K562 (cell line): ENCODE measurements around the gene HSPA1B. TPM values are rescaled to one million over a fixed set of nuclear protein-coding genes. Genes with fewer than 3 reads are reported as not detected.
"Not testable (repeated sequence)": the region's sequence is repeated elsewhere in the genome, so short reads cannot be mapped to it uniquely, and the experiment has no call there.

Experiments used
- ATAC-seq: fragments of 200-7000 bp; cut with Tn5 transposase; 3 replicates; pipeline ENCODE4 v1.9.1; 2020; ENCODE audit warnings: moderate library complexity
- BruUV-seq: library from RNA; stranded (reverse); fragments of 400-500 nt; replicated peaks from 2 replicates; lab custom pipeline; 2021; lab: Mats Ljungman, UMichigan
- CTCF ChIA-PET: fragments of 300-600 bp; formaldehyde crosslinking; extraction: SDS; loops from one replicate; lab custom pipeline; 2021; ENCODE audit warnings: low intra/inter-chr PET ratio; lab: Yijun Ruan, JAX
- POLR2A ChIA-PET: fragments of 300-600, 350-650 bp; sonication (Branson Sonifier 250); formaldehyde crosslinking; extraction: SDS; loops from one replicate; lab custom pipeline; 2021; ENCODE audit warnings: antibody characterized with exemption, inconsistent platforms; lab: Yijun Ruan, JAX
- DNase-seq, 4 experiments: peaks; one replicate each; pipeline versions ENCODE4 v3.0.0 to v3.0.0-alpha.2; 2011 to 2018; ENCODE audit warnings: low spot score in 3 of 4, mixed read lengths in 3 of 4; ENCODE audit errors: extremely low read depth in 1 of 4
- FAIRE-seq: peaks from 2 replicates; lab custom pipeline; 2011; peaks lifted over from hg19 to GRCh38; lab: Jason Lieb, UNC
- H2AFZ ChIP-seq: 2 replicates; pipeline ENCODE4 v1.6.0; 2011; ENCODE audit warnings: low read depth, low read length, control low read depth, inconsistent platforms
- H3K27ac ChIP-seq: fragments of 200-600 bp; 3 replicates; pipeline ENCODE4 v1.8.0; 2011; ENCODE audit warnings: low read depth, mild to moderate bottlenecking, control low read depth, inconsistent platforms, low read length, moderate library complexity, mixed read lengths; ENCODE audit errors: extremely low read depth
- H3K27me3 ChIP-seq, 2 experiments: fragments of 300-600 bp in 1 of 2; 2 replicates in 1 of 2; 3 replicates in 1 of 2; pipeline versions ENCODE4 v1.6.0 to v1.8.0; 2011; ENCODE audit warnings: inconsistent platforms in 2 of 2, low read length in 2 of 2, mild to moderate bottlenecking in 1 of 2, mixed read lengths in 1 of 2, moderate library complexity in 1 of 2; ENCODE audit not compliant: control insufficient read depth in 2 of 2, insufficient read depth in 2 of 2
- H3K36me3 ChIP-seq: fragments of 300-600 bp; 3 replicates; pipeline ENCODE4 v1.8.0; 2011; ENCODE audit warnings: mild to moderate bottlenecking, low read length, inconsistent platforms; ENCODE audit not compliant: control insufficient read depth, insufficient read depth
- H3K4me1 ChIP-seq, 2 experiments: fragments of 200-600 bp in 1 of 2; replicated peaks in 1 of 2; 2 replicates in 1 of 2; 3 replicates in 1 of 2; pipeline versions ENCODE4 v1.5.1 to v1.8.0; 2011; ENCODE audit warnings: inconsistent platforms in 2 of 2, low read length in 2 of 2, mild to moderate bottlenecking in 1 of 2, mixed read lengths in 1 of 2, moderate library complexity in 1 of 2; ENCODE audit not compliant: control insufficient read depth in 2 of 2, insufficient read depth in 2 of 2
- H3K4me2 ChIP-seq: 2 replicates; pipeline ENCODE4 v1.6.1; 2011; ENCODE audit warnings: low read length, control low read depth, inconsistent platforms, mixed read lengths; ENCODE audit not compliant: insufficient read depth
- H3K4me3 ChIP-seq: fragments of 200-600 bp; sonication (generic), shearing (Covaris generic); 2 replicates; pipeline ENCODE4 v1.5.1; 2016; ENCODE audit warnings: control low read depth, inconsistent platforms
- H3K79me2 ChIP-seq: fragments of 200-600 bp; 3 replicates; pipeline ENCODE4 v1.8.0; 2011; ENCODE audit warnings: low read length, inconsistent platforms; ENCODE audit not compliant: control insufficient read depth, insufficient read depth
- H3K9ac ChIP-seq, 2 experiments: 2 replicates each; pipeline versions ENCODE4 v1.6.0 to v1.6.1; 2011; ENCODE audit warnings: low read depth in 2 of 2, low read length in 2 of 2, control low read depth in 1 of 2, inconsistent platforms in 1 of 2, mild to moderate bottlenecking in 1 of 2, mixed read lengths in 1 of 2; ENCODE audit not compliant: insufficient read depth in 1 of 2
- H3K9me1 ChIP-seq: one replicate; pipeline ENCODE4 v1.6.0; 2011; ENCODE audit warnings: inconsistent platforms, mild to moderate bottlenecking, low read length, moderate library complexity; ENCODE audit not compliant: control insufficient read depth, insufficient read depth
- H3K9me3 ChIP-seq: replicated peaks from 2 replicates; pipeline ENCODE4 v1.5.1; 2011; ENCODE audit warnings: low read depth, low read length, inconsistent platforms; ENCODE audit not compliant: control insufficient read depth, insufficient read depth
- H4K20me1 ChIP-seq: replicated peaks from 2 replicates; pipeline ENCODE4 v1.6.1; 2011; ENCODE audit warnings: low read length, inconsistent platforms, mixed read lengths; ENCODE audit not compliant: control insufficient read depth, insufficient read depth
- FOXP4 ChIP-seq: sonication (generic); formaldehyde crosslinking; IDR thresholded peaks from 2 replicates; pipeline ENCODE4 v1.8.0; 2022; ENCODE audit warnings: mild to moderate bottlenecking, missing genetic modification reagents, borderline replicate concordance
- KDM1A ChIP-seq, 2 experiments: fragments of 450-650 bp; IDR thresholded peaks; 2 replicates each; pipeline ENCODE4 v1.6.1; 2016; ENCODE audit warnings: mild to moderate bottlenecking in 2 of 2
- SMARCA5 ChIP-seq: fragments of 450-650 bp; IDR thresholded peaks from 2 replicates; pipeline ENCODE4 v1.6.1; 2016
- ZNF121 ChIP-seq: sonication (generic); formaldehyde crosslinking; conservative IDR thresholded peaks from 2 replicates; pipeline ENCODE4 v1.8.0; 2022; ENCODE audit warnings: missing genetic modification reagents
- WGBS: fragments of 100-300 bp; shearing (Covaris generic); methylation state at CpG from one replicate; pipeline ENCODE4 v1.1.6; 2016; ENCODE audit warnings: low coverage, mixed read lengths; ENCODE audit not compliant: insufficient coverage; ENCODE audit errors: missing lambda C conversion rate; 5-methylcytosine and 5-hydroxymethylcytosine counted together
- in situ Hi-C: fragments of 300-500 bp; cut with MboI; formaldehyde crosslinking; loops from 4 replicates; pipeline ENCODE4 v1.15.0; 2018; ENCODE audit warnings: inconsistent platforms, mixed read lengths
- intact Hi-C: fragments of 100-400 bp; cut with micrococcal nuclease; formaldehyde crosslinking; loops from 2 replicates; pipeline ENCODE4 v1.14.2; 2022
- polyA plus RNA-seq, 8 experiments: library from polyadenylated mRNA; depleted of rRNA in 4 of 8; stranded (reverse) in 5 of 8; unstranded in 3 of 8; fragments of >200 nt; fragmentation: Nextera tagmentation in 2 of 8; fragmentation: Illumina TruSeq in 1 of 8; extraction: Ambion mirVana in 2 of 8; extraction: Trizol in 1 of 8; gene quantifications; 2 replicates each; pipeline versions ENCODE4 v1.2.1 to v1.2.3, GENCODE V29; 2011 to 2014; ENCODE audit warnings: inconsistent platforms in 1 of 8, missing spikeins in 1 of 8
- total RNA-seq, 7 experiments: library from RNA; depleted of rRNA in 6 of 7; stranded (reverse); fragments of >200 nt in 6 of 7; fragmentation: Illumina TruSeq in 2 of 7; extraction: Trizol in 2 of 7; gene quantifications; 2 replicates each; pipeline versions ENCODE4 v1.2.1 to v1.2.3, GENCODE V29; 2011 to 2021; ENCODE audit warnings: low replicate concordance in 1 of 7
- TF ChIP-seq, protein P1 (sequence below): sonication (generic); formaldehyde crosslinking; IDR thresholded peaks from 2 replicates; pipeline ENCODE4 v1.8.1; 2023; ENCODE audit warnings: mild to moderate bottlenecking, missing genetic modification reagents, moderate library complexity

HSPA1B gene
- total and polyA plus RNA-seq, 9 of the 15 experiments (the other 6 are each of a cell fraction or from before 2014, with no cell fraction given), result 0.27 to 227 (median 51.2) TPM

- 0 out of 2 replicates have a peak, but pooled peaks have one; percentile 46 for TF ChIP-seq FOXP4 (CRISPR knock-in tag)
- peak in 1 of 2 experiments; percentile 29; a peak in 1 of 4 replicates for TF ChIP-seq KDM1A (IDR thresholded peaks at IDR 0.05)
- TF ChIP-seq, protein P1, sequence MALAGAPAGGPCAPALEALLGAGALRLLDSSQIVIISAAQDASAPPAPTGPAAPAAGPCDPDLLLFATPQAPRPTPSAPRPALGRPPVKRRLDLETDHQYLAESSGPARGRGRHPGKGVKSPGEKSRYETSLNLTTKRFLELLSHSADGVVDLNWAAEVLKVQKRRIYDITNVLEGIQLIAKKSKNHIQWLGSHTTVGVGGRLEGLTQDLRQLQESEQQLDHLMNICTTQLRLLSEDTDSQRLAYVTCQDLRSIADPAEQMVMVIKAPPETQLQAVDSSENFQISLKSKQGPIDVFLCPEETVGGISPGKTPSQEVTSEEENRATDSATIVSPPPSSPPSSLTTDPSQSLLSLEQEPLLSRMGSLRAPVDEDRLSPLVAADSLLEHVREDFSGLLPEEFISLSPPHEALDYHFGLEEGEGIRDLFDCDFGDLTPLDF, result peak; percentile 47; the same call in 1 of the 2 replicates
- peak; percentile 93 for TF ChIP-seq ZNF121 (CRISPR knock-in tag)
- TF ChIP-seq SMARCA5, result peak; percentile 33; the same call in 1 of the 2 replicates
- ATAC-seq, in situ Hi-C loops, H3K9me1 ChIP-seq, FAIRE-seq, H2AFZ ChIP-seq, H3K9me3 ChIP-seq, H3K4me3 ChIP-seq, intact Hi-C loops, DNase-seq, BruUV-seq, H3K4me2 ChIP-seq, H4K20me1 ChIP-seq, H3K27me3 ChIP-seq, H3K9ac ChIP-seq, CTCF ChIA-PET, H3K27ac ChIP-seq: not testable (repeated sequence)
- peaks cover 44% of the 10 kb centered on the region for H3K79me2 ChIP-seq
- peaks cover 76% of the 10 kb centered on the region for H3K36me3 ChIP-seq
- POLR2A ChIA-PET, result interaction anchor here (0.6 to 3.9 kb wide), 6 partner anchors 14 to 451 kb away, joined by 3 to 15 read pairs (median 4); partner anchors contain the start of genes HSPA1A, HSPA1B and HSPA1L
- peaks cover 6 to 15% of the 10 kb centered on the region in 2 experiments; a peak in 4 of 5 replicates for H3K4me1 ChIP-seq
- 95% methylated on average over 8 of the region's 8 CpGs for WGBS
Observed at GRCh38 chr6:31801031-31801927, 26.3 kb upstream of the HSPA1B start.
